GM18505 (cell line): ENCODE measurements around the gene RPL36A.

Source experiments
- ATAC-seq: cut with Tn5 transposase; IDR thresholded peaks from one replicate; pipeline ENCODE4 v1.9.1; 2021; ENCODE audit not compliant: unreplicated experiment
- POLR2A ChIP-seq: IDR thresholded peaks from 4 replicates; pipeline ENCODE4 v1.6.1; 2011; ENCODE audit warnings: borderline replicate concordance; ENCODE audit not compliant: insufficient read depth, insufficient read length; ENCODE audit errors: extremely low read depth

RPL36A gene

GRCh38 chrX:101427954-101428353, 37.1 kb downstream of the RPL36A start:
- no peak for ATAC-seq
- no peak for TF ChIP-seq POLR2A

- no peak for TF ChIP-seq POLR2A
- ATAC-seq = peak; percentile 40
Measured at GRCh38 chrX:101429934-101430333, 39.1 kb downstream of the RPL36A start.

GRCh38 chrX:101430457-101431078, 39.8 kb downstream of the RPL36A start:
- ATAC-seq = peak; percentile 90
- TF ChIP-seq POLR2A = no peak

- no peak for TF ChIP-seq POLR2A
Measured at GRCh38 chrX:101442085-101442484, 51.3 kb downstream of the RPL36A start.

More at GRCh38 chrX:101442085-101442484, 51.3 kb downstream of the RPL36A start:
- no peak for ATAC-seq
